ENCODE results near the gene NAV2.

NAV2 gene

DNA sequence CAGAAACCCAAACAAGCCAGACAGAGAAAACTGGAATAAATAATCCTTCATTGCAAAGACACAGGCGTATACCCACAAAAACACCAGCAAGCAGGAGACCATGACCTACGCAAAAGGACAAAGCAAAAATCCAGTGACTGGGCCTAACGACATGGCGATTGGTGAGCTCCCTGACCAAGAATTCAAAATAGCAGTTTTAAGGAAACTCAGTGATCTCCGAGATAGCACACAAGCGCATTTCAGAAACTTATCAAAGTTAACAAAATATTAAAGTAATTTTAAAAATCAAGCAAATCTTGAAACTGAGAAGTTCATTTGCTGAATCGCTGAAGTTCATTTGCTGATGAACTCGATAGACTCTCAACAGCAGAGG lies 420.0 kb downstream of the NAV2 start:
- no peak for TF ChIP-seq CTCF (IDR thresholded peaks at IDR 0.05)
- H3K27me3 ChIP-seq: peaks cover 81% of the 10 kb centered on the region
- no peak overlapping the region for H3K27ac ChIP-seq
- peak overlapping the region in 1 of 2 experiments; percentile 32 for H3K4me3 ChIP-seq (ENCODE audit: low read depth in 1 of 2, low read length in 1 of 2)
- H3K9me3 ChIP-seq: no peaks in the 10 kb centered on the region
- no peaks in the 10 kb centered on the region for H3K36me3 ChIP-seq
- H3K4me1 ChIP-seq (ENCODE audit: control insufficient read depth in 1 of 2, insufficient read depth in 1 of 2, low read depth in 1 of 2, low read length in 1 of 2): peaks cover 6 to 8% of the 10 kb centered on the region in 2 experiments

GRCh38 chr11:20134991-20135736 lies 422.5 kb downstream of the NAV2 start:
- H3K27me3 ChIP-seq: peaks cover 98% of the 10 kb centered on the region
- H3K4me1 ChIP-seq (ENCODE audit: control insufficient read depth in 1 of 2, insufficient read depth in 1 of 2, low read depth in 1 of 2, low read length in 1 of 2): peaks cover 6 to 8% of the 10 kb centered on the region in 2 experiments
- H3K36me3 ChIP-seq: no peaks in the 10 kb centered on the region
- no peak for TF ChIP-seq CTCF (IDR thresholded peaks at IDR 0.05)
- no peak overlapping the region for H3K4me3 ChIP-seq (ENCODE audit: low read depth in 1 of 2, low read length in 1 of 2)
- H3K27ac ChIP-seq: no peak overlapping the region
- H3K9me3 ChIP-seq: no peaks in the 10 kb centered on the region

GRCh38 chr11:20137637-20138036 lies 425.0 kb downstream of the NAV2 start:
- no peak overlapping the region for H3K4me3 ChIP-seq (ENCODE audit: low read depth in 1 of 2, low read length in 1 of 2)
- H3K27me3 ChIP-seq: peaks cover 95% of the 10 kb centered on the region
- no peak overlapping the region for H3K27ac ChIP-seq
- no peak for TF ChIP-seq CTCF (IDR thresholded peaks at IDR 0.05)
- H3K4me1 ChIP-seq (ENCODE audit: control insufficient read depth in 1 of 2, insufficient read depth in 1 of 2, low read depth in 1 of 2, low read length in 1 of 2): no peaks in the 10 kb centered on the region
- H3K9me3 ChIP-seq: no peaks in the 10 kb centered on the region
- H3K36me3 ChIP-seq: no peaks in the 10 kb centered on the region

GRCh38 chr11:20138707-20139106 lies 426.1 kb downstream of the NAV2 start:
- Histone ChIP-seq H3K27me3 (peaks cover 95% of the 10 kb centered on the region), H3K27ac (no peak overlapping the region), H3K4me3 (ENCODE audit: low read depth in 1 of 2, low read length in 1 of 2) (no peak overlapping the region), H3K9me3 (no peaks in the 10 kb centered on the region), H3K4me1 (ENCODE audit: control insufficient read depth in 1 of 2, insufficient read depth in 1 of 2, low read depth in 1 of 2, low read length in 1 of 2) (no peaks in the 10 kb centered on the region), H3K36me3 (no peaks in the 10 kb centered on the region)
- no peak for TF ChIP-seq CTCF (IDR thresholded peaks at IDR 0.05)

DNA sequence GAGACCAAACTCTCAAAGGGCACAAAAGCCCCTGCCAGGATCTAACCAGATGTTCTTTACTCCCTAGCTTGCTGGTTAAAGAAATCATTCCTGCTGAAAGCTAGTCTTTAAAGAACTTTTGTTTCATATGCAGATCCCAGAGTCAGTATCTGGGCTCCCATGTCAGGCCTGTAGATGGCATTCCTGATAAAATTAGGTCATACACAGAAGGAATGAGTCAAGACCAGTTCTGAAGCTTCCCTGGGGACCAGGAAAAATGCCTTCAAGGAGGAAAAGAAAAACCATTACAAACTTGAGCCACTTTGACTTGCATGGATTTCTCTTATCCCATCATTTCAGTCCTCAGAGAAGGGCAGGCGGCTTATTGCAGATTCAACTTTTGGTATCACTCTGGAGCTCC lies 441.7 kb downstream of the NAV2 start:
- no peaks in the 10 kb centered on the region for H3K36me3 ChIP-seq
- H3K27me3 ChIP-seq: peaks cover 99% of the 10 kb centered on the region
- H3K9me3 ChIP-seq: no peaks in the 10 kb centered on the region
- H3K27ac ChIP-seq: no peak overlapping the region
- H3K4me1 ChIP-seq (ENCODE audit: control insufficient read depth in 1 of 2, insufficient read depth in 1 of 2, low read depth in 1 of 2, low read length in 1 of 2): peaks cover 0 to 12% of the 10 kb centered on the region in 2 experiments
- H3K4me3 ChIP-seq (ENCODE audit: low read depth in 1 of 2, low read length in 1 of 2): no peak overlapping the region
- no peak for TF ChIP-seq CTCF (IDR thresholded peaks at IDR 0.05)

All from neutrophil (primary cell).